ENCODE measurements around the gene UNC5A.

The UNC5A gene

GRCh38 chr5:176870110-176870591 lies 59.8 kb downstream of the UNC5A start:
- TF ChIP-seq GATA3 (IDR thresholded peaks at IDR 0.05; ENCODE audit: low read depth, low read length), result no peak
- TF ChIP-seq GATA2 (IDR thresholded peaks at IDR 0.05; ENCODE audit: low read depth, low read length), result no peak

- TF ChIP-seq GATA3 (IDR thresholded peaks at IDR 0.05; ENCODE audit: low read depth, low read length) (no peak), GATA2 (IDR thresholded peaks at IDR 0.05; ENCODE audit: low read depth, low read length) (no peak)
These were observed 63.3 kb downstream of the UNC5A start for GRCh38 chr5:176873541-176874172.

GRCh38 chr5:176874198-176874780 lies 63.9 kb downstream of the UNC5A start:
- TF ChIP-seq GATA3 (IDR thresholded peaks at IDR 0.05; ENCODE audit: low read depth, low read length), result no peak
- no peak for TF ChIP-seq GATA2 (IDR thresholded peaks at IDR 0.05; ENCODE audit: low read depth, low read length)

- TF ChIP-seq GATA2 (IDR thresholded peaks at IDR 0.05; ENCODE audit: low read depth, low read length) (no peak), GATA3 (IDR thresholded peaks at IDR 0.05; ENCODE audit: low read depth, low read length) (no peak)
These were observed 64.7 kb downstream of the UNC5A start for GRCh38 chr5:176875014-176875550.

- TF ChIP-seq GATA2 (IDR thresholded peaks at IDR 0.05; ENCODE audit: low read depth, low read length), result no peak
- TF ChIP-seq GATA3 (IDR thresholded peaks at IDR 0.05; ENCODE audit: low read depth, low read length), result no peak
These were observed 65.6 kb downstream of the UNC5A start for GRCh38 chr5:176875783-176876505.

GRCh38 chr5:176876506-176877431 lies 66.4 kb downstream of the UNC5A start:
- TF ChIP-seq GATA3 (IDR thresholded peaks at IDR 0.05; ENCODE audit: low read depth, low read length) (no peak), GATA2 (IDR thresholded peaks at IDR 0.05; ENCODE audit: low read depth, low read length) (no peak)

- TF ChIP-seq GATA3 (IDR thresholded peaks at IDR 0.05; ENCODE audit: low read depth, low read length) (no peak), GATA2 (IDR thresholded peaks at IDR 0.05; ENCODE audit: low read depth, low read length) (no peak)
These were observed 67.5 kb downstream of the UNC5A start for GRCh38 chr5:176877793-176878331.

GRCh38 chr5:176878463-176878862 lies 68.1 kb downstream of the UNC5A start:
- TF ChIP-seq GATA3 (IDR thresholded peaks at IDR 0.05; ENCODE audit: low read depth, low read length), result no peak
- TF ChIP-seq GATA2 (IDR thresholded peaks at IDR 0.05; ENCODE audit: low read depth, low read length), result no peak

GRCh38 chr5:176878906-176879662 lies 68.7 kb downstream of the UNC5A start:
- TF ChIP-seq GATA2 (IDR thresholded peaks at IDR 0.05; ENCODE audit: low read depth, low read length) (no peak), GATA3 (IDR thresholded peaks at IDR 0.05; ENCODE audit: low read depth, low read length) (no peak)

GRCh38 chr5:176879663-176880361 lies 69.5 kb downstream of the UNC5A start:
- TF ChIP-seq GATA3 (IDR thresholded peaks at IDR 0.05; ENCODE audit: low read depth, low read length) (no peak), GATA2 (IDR thresholded peaks at IDR 0.05; ENCODE audit: low read depth, low read length) (no peak)

GRCh38 chr5:176880366-176881020 lies 70.1 kb downstream of the UNC5A start:
- TF ChIP-seq GATA2 (IDR thresholded peaks at IDR 0.05; ENCODE audit: low read depth, low read length) (no peak), GATA3 (IDR thresholded peaks at IDR 0.05; ENCODE audit: low read depth, low read length) (no peak)
